Breast epithelium (tissue), 4 donors: ENCODE results near the gene BDH2. TPM values are rescaled to one million over a fixed set of nuclear protein-coding genes. Genes with fewer than 3 reads are reported as not detected.

Source experiments
- DNase-seq, 2 donors: peaks; one replicate each; pipeline ENCODE4 v3.0.0-alpha.2; 2019; ENCODE audit warnings: low spot score in 2 of 2
- H3K27ac ChIP-seq, 2 donors: fragments of 200-600 bp; sonication (generic) in 1 of 2; one replicate each; pipeline ENCODE4 v1.5.1; 2016 to 2019; ENCODE audit warnings: mild to moderate bottlenecking in 1 of 2
- H3K27me3 ChIP-seq, 2 donors: fragments of 200-600 bp; sonication (generic) in 1 of 2; one replicate each; pipeline versions ENCODE4 v1.5.1 to v1.6.0; 2017 to 2019; ENCODE audit warnings: control low read depth in 1 of 2, mild to moderate bottlenecking in 1 of 2
- H3K36me3 ChIP-seq: fragments of 200-600 bp; one replicate; pipeline ENCODE4 v1.5.1; 2019
- H3K4me1 ChIP-seq, 2 donors: fragments of 200-600 bp; sonication (generic); one replicate each; pipeline ENCODE4 v1.5.1; 2016 to 2019; ENCODE audit warnings: control low read depth in 1 of 2
- H3K4me3 ChIP-seq, 3 donors: fragments of 200-600 bp; sonication (generic); 1 replicate in 2 of 3; 2 replicates in 1 of 3; pipeline ENCODE4 v1.5.1; 2016 to 2019; ENCODE audit warnings: mild to moderate bottlenecking in 3 of 3, moderate library complexity in 2 of 3
- H3K9me3 ChIP-seq, 2 donors: fragments of 200-600 bp; sonication (generic) in 1 of 2; one replicate each; pipeline ENCODE4 v1.5.1; 2016 to 2019; ENCODE audit warnings: control low read depth in 1 of 2
- CTCF ChIP-seq, 3 donors: fragments of 450-650 bp; IDR thresholded peaks; one replicate each; pipeline ENCODE4 v1.5.1; 2016 to 2017; ENCODE audit warnings: antibody characterized with exemption in 3 of 3, mild to moderate bottlenecking in 3 of 3, moderate library complexity in 3 of 3
- POLR2A ChIP-seq: fragments of 450-650 bp; IDR thresholded peaks from one replicate; pipeline ENCODE4 v1.6.1; 2016; ENCODE audit warnings: antibody characterized with exemption, mild to moderate bottlenecking, moderate library complexity
- POLR2AphosphoS5 ChIP-seq, 3 donors: sonication (generic); formaldehyde crosslinking; IDR thresholded peaks; one replicate each; pipeline ENCODE4 v1.6.1; 2017; ENCODE audit warnings: antibody characterized with exemption in 3 of 3
- intact Hi-C: fragments of 100-400 bp; cut with DNase I; formaldehyde crosslinking; loops from one replicate; pipeline ENCODE4 v1.15.1; 2023; ENCODE audit warnings: low total_unique reads
- total RNA-seq, 3 donors: library from RNA; depleted of rRNA; stranded (reverse); fragments of >200 nt; gene quantifications; one replicate each; pipeline ENCODE4 v1.1.0, GENCODE V29; 2016

The BDH2 gene
- total RNA-seq: 10 to 100 TPM; 65.2 to 97.3 (median 78.1) TPM

- intact Hi-C loops: no loop called here
- Histone ChIP-seq H3K27ac (peak within 1 kb of the TSS; percentile 74 to 75), H3K9me3 (no peaks in the 10 kb centered on the region), H3K36me3 (no peaks in the 10 kb centered on the region), H3K27me3 (no peaks in the 10 kb centered on the region), H3K4me3 (peak within 1 kb of the TSS; percentile 43 to 59 (median 52)), H3K4me1 (peaks cover 0 to 3% of the 10 kb centered on the region in 2 donors)
- DNase-seq: peak in 1 of 2 donors; percentile 46
- TF ChIP-seq CTCF (IDR thresholded peaks at IDR 0.05) (peak; percentile 65 to 83 (median 82)), POLR2AphosphoS5 (IDR thresholded peaks at IDR 0.05) (peak in 1 of 3 donors; percentile 69), POLR2A (no peak)
Observed at GRCh38 chr4:103099691-103100392, at the start of gene BDH2. BDH2 (minus strand) TSS chr4:103099834; CDS start chr4:103096254, 3,580 bp downstream.

GRCh38 chr4:103144926-103145325 lies 45.3 kb upstream of the BDH2 start:
- H3K4me1 ChIP-seq: no peaks in the 10 kb centered on the region
- no peaks in the 10 kb centered on the region for H3K36me3 ChIP-seq

GRCh38 chr4:103137446-103137827 lies 37.8 kb upstream of the BDH2 start:
- Histone ChIP-seq H3K9me3 (no peaks in the 10 kb centered on the region), H3K4me1 (no peaks in the 10 kb centered on the region), H3K27ac (no peak overlapping the region), H3K4me3 (no peak overlapping the region), H3K36me3 (no peaks in the 10 kb centered on the region), H3K27me3 (no peaks in the 10 kb centered on the region)
- no peak for TF ChIP-seq POLR2A
- no peak for TF ChIP-seq POLR2AphosphoS5 (IDR thresholded peaks at IDR 0.05)
- TF ChIP-seq CTCF (IDR thresholded peaks at IDR 0.05): no peak
- no peak for DNase-seq
- intact Hi-C loops: no loop called here

More at GRCh38 chr4:103144926-103145325, 45.3 kb upstream of the BDH2 start:
- Histone ChIP-seq H3K27ac (no peak overlapping the region), H3K27me3 (no peaks in the 10 kb centered on the region), H3K4me3 (no peak overlapping the region), H3K9me3 (no peaks in the 10 kb centered on the region)
- no peak for DNase-seq
- intact Hi-C loops: no loop called here
- TF ChIP-seq CTCF (IDR thresholded peaks at IDR 0.05) (no peak), POLR2AphosphoS5 (IDR thresholded peaks at IDR 0.05) (no peak), POLR2A (no peak)

GRCh38 chr4:103136671-103137445 lies 37.2 kb upstream of the BDH2 start:
- Histone ChIP-seq H3K27ac (no peak overlapping the region), H3K27me3 (no peaks in the 10 kb centered on the region), H3K4me1 (no peaks in the 10 kb centered on the region), H3K9me3 (no peaks in the 10 kb centered on the region), H3K36me3 (no peaks in the 10 kb centered on the region), H3K4me3 (no peak overlapping the region)
- intact Hi-C loops: no loop called here
- DNase-seq: no peak
- TF ChIP-seq POLR2AphosphoS5 (IDR thresholded peaks at IDR 0.05) (no peak), CTCF (IDR thresholded peaks at IDR 0.05) (no peak), POLR2A (no peak)

GRCh38 chr4:103129174-103129573 lies 29.5 kb upstream of the BDH2 start:
- no peaks in the 10 kb centered on the region for H3K4me1 ChIP-seq
- no peak overlapping the region for H3K4me3 ChIP-seq
- H3K27me3 ChIP-seq: no peaks in the 10 kb centered on the region
- TF ChIP-seq POLR2A (no peak), POLR2AphosphoS5 (IDR thresholded peaks at IDR 0.05) (no peak), CTCF (IDR thresholded peaks at IDR 0.05) (no peak)
- DNase-seq: no peak
- no peaks in the 10 kb centered on the region for H3K9me3 ChIP-seq
- H3K27ac ChIP-seq: no peak overlapping the region
- intact Hi-C loops: no loop called here
- H3K36me3 ChIP-seq: no peaks in the 10 kb centered on the region
